Hematopoietic multipotent progenitor cell treated with erythropoietin and hydrocortisone succinate and interleukin-3 and kit ligand, for 15 days (in vitro differentiated cells): Measurements from ENCODE around the gene NRG4.
"Not testable (repeated sequence)": the region's sequence is repeated elsewhere in the genome, so short reads cannot be mapped to it uniquely, and the experiment has no call there.

Experiments used
- DNase-seq: peaks from one replicate; pipeline ENCODE4 v3.0.0-alpha.2; 2015; ENCODE audit warnings: low spot score

NRG4 gene

GRCh38 chr15:75992897-75993296 lies 19.3 kb downstream of the NRG4 start:
- DNase-seq, result no peak

GRCh38 chr15:75989875-75990274 lies 22.3 kb downstream of the NRG4 start:
- DNase-seq, result no peak

GRCh38 chr15:75989045-75989444 lies 23.2 kb downstream of the NRG4 start:
- DNase-seq, result no peak

GRCh38 chr15:75985971-75986370 lies 26.3 kb downstream of the NRG4 start:
- DNase-seq, result no peak

GRCh38 chr15:75984706-75985105 lies 27.5 kb downstream of the NRG4 start:
- not testable (repeated sequence) for DNase-seq

GRCh38 chr15:75982468-75982867 lies 29.8 kb downstream of the NRG4 start:
- DNase-seq, result no peak

GRCh38 chr15:75981149-75981815 lies 30.9 kb downstream of the NRG4 start:
- DNase-seq, result no peak

GRCh38 chr15:75976766-75977165 lies 35.5 kb downstream of the NRG4 start:
- DNase-seq, result not testable (repeated sequence)

- DNase-seq, result no peak
Observed at GRCh38 chr15:75966073-75966472, 46.2 kb downstream of the NRG4 start.

- DNase-seq, result no peak
Observed at GRCh38 chr15:75961331-75961730, 50.9 kb downstream of the NRG4 start.

GRCh38 chr15:75955720-75956119 lies 56.5 kb downstream of the NRG4 start:
- no peak for DNase-seq

GRCh38 chr15:75952525-75952924 lies 59.7 kb downstream of the NRG4 start:
- DNase-seq, result no peak

- no peak for DNase-seq
Observed at GRCh38 chr15:75948761-75949296, 63.4 kb downstream of the NRG4 start.

GRCh38 chr15:75947092-75947491 lies 65.1 kb downstream of the NRG4 start:
- DNase-seq, result peak; percentile 20

GRCh38 chr15:75945953-75946352 lies 66.3 kb downstream of the NRG4 start:
- DNase-seq, result no peak

- DNase-seq, result no peak
Observed at GRCh38 chr15:75943713-75944215, 68.5 kb downstream of the NRG4 start.

- DNase-seq, result no peak
Observed at GRCh38 chr15:75943246-75943645, 69.0 kb downstream of the NRG4 start.

- no peak for DNase-seq
Observed at GRCh38 chr15:75942464-75942863, 69.8 kb downstream of the NRG4 start.

- DNase-seq, result no peak
Observed at GRCh38 chr15:75930866-75931265, 81.4 kb downstream of the NRG4 start.

- DNase-seq, result peak; percentile 14
Observed at GRCh38 chr15:75929799-75930565, 82.2 kb downstream of the NRG4 start.

- peak; percentile 38 for DNase-seq
Observed at GRCh38 chr15:75928680-75929608, 83.3 kb downstream of the NRG4 start.

GRCh38 chr15:75927601-75928000 lies 84.6 kb downstream of the NRG4 start:
- DNase-seq, result no peak
